AG10803 (cell line): ENCODE data around the gene LIME1.

Experiments
- DNase-seq: peaks from one replicate; pipeline ENCODE4 v3.0.0; 2010; ENCODE audit warnings: low read depth
- H3K4me3 ChIP-seq: 2 replicates; pipeline ENCODE4 v1.5.1; 2011; ENCODE audit warnings: mild to moderate bottlenecking, low read length, control low read depth
- CTCF ChIP-seq: conservative IDR thresholded peaks from 2 replicates; pipeline ENCODE4 v1.5.1; 2011; ENCODE audit warnings: mild to moderate bottlenecking, low read length, control low read depth, inconsistent platforms

LIME1 gene

GRCh38 chr20:63739130-63740069 lies 2.9 kb downstream of the LIME1 start, which contains the start of gene SLC2A4RG:
Gene SLC2A4RG (plus strand): TSS chr20:63739776. CDS start chr20:63739913, 137 bp downstream.
- no peak for TF ChIP-seq CTCF
- peak; percentile 74 for DNase-seq
- H3K4me3 ChIP-seq, result peak within 1 kb of the TSS; percentile 78

GRCh38 chr20:63740070-63740626 lies 3.7 kb downstream of the LIME1 start:
- no peak for TF ChIP-seq CTCF
- DNase-seq, result peak; percentile 48
- peak overlapping the region; percentile 78 for H3K4me3 ChIP-seq

GRCh38 chr20:63740627-63741353 lies 4.3 kb downstream of the LIME1 start:
- peak; percentile 89 for DNase-seq
- peak overlapping the region; percentile 78 for H3K4me3 ChIP-seq
- TF ChIP-seq CTCF, result peak; percentile 17

GRCh38 chr20:63741354-63741675 lies 4.9 kb downstream of the LIME1 start:
- no peak for DNase-seq
- TF ChIP-seq CTCF, result no peak
- peak overlapping the region; percentile 78 for H3K4me3 ChIP-seq

GRCh38 chr20:63741676-63742380 lies 5.4 kb downstream of the LIME1 start:
- peak overlapping the region; percentile 78 for H3K4me3 ChIP-seq
- no peak for TF ChIP-seq CTCF
- no peak for DNase-seq

- no peak for TF ChIP-seq CTCF
Observed at GRCh38 chr20:63742381-63743024, 6.0 kb downstream of the LIME1 start.

More at GRCh38 chr20:63742381-63743024, 6.0 kb downstream of the LIME1 start:
- no peak overlapping the region for H3K4me3 ChIP-seq
- DNase-seq, result no peak
